Hematopoietic multipotent progenitor cell (in vitro differentiated cells): ENCODE data around the gene TENT4A. TPM values are rescaled to one million over a fixed set of nuclear protein-coding genes. Genes with fewer than 3 reads are reported as not detected.

Experiments used
- DNase-seq, 3 donors: peaks; one replicate each; pipeline ENCODE4 v3.0.0-alpha.2; 2011 to 2015; ENCODE audit warnings: low read depth in 2 of 3, low spot score in 2 of 3
- total RNA-seq: library from RNA; depleted of rRNA; stranded (reverse); fragments of >200 nt; gene quantifications from one replicate; pipeline ENCODE4 v1.2.3, GENCODE V29; 2012

Gene TENT4A
- total RNA-seq, 1 donor: 14.5 TPM

DNA sequence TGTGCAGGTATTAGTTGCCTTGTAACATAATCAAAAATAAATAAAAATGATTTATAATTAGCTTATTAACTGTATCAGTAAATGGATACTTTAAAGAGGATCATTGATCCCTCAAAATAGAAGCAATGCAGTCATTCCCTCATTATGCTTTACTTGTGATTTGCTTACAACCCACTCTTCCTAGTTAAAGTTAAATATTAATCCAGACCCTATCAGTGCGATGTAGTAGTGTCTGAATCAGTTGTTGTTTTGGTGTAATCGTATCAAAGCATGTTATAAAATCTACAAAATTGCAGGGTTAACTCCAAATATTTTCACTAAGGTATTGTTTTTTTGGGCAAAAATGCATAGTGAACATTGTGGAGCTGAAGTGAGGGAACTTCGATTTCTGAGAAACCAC lies 17.6 kb downstream of the TENT4A start:
- DNase-seq: no peak

DNA sequence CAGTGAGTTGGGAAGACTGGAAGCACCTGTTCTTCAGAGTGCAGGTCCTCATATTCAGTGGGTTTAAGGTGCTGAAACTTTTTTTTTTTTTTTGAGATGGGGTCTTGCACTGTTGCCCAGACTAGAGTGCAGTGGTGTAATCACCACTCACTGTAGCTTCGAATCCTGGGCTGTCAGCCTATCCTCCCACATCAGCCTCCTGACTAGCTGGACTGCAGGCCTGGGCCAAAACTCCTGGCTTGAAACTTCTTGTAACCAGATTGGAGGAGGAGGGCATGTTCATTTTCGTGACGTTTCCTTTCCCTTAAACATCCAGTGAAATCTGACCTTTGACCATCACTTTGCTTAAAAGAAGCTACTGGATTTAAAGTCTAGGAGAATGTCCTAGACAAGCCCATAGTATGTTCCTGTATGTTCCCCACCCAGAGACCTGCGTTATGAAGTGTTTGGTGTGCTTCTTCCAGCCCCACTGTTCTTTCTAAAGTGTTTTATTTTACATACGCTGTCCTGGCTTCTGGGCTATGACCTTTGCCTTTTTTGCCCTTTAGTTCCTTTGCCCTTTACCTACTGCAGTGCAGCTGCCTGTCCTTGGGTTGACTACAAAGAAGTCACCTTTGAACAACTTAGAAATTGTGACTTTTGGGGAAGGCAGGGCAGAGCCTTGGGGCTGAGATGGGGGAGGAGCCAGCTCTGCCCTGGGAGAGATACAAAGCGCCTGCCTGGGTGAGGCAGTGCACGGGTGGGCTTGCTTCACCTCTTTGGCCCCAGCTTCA lies 18.4 kb downstream of the TENT4A start:
- DNase-seq: no peak

DNA sequence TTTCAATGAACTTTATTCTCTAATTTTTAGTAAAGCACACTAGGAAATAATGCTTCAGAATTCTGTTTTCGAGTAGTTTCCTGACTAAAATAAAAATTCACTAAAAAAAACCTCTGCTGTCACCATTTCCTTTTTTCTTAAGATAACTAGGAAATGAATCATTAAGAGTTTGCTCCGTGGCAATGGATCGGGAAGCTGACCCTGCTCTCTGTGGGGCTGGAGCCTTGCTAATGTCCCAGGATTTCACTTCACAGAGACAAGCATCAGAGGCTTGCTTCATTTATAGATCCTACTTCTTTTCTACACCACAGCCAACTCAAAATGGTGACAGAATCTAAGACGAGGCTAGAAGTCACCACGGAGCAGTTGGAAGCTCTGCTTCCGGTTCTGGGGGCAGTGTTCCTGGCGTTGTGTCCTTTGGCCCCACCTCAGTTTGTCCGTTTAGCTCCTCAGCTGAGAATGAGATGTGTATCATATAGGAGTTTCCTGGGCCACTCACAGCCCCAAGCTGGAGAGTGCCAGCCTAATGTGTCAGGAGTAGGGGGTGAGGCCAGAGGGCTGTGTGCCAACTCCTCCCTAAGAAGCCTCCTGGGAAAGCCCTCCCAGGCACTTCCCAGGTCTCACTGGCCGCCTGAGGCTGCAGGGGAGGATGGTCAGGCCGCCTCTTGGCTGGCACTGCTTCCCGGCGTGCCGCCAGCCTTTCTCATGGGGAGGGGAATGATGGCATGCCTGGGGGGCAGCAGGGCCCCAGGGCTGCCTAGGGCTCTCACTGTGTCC lies 19.6 kb downstream of the TENT4A start:
- DNase-seq: no peak

DNA sequence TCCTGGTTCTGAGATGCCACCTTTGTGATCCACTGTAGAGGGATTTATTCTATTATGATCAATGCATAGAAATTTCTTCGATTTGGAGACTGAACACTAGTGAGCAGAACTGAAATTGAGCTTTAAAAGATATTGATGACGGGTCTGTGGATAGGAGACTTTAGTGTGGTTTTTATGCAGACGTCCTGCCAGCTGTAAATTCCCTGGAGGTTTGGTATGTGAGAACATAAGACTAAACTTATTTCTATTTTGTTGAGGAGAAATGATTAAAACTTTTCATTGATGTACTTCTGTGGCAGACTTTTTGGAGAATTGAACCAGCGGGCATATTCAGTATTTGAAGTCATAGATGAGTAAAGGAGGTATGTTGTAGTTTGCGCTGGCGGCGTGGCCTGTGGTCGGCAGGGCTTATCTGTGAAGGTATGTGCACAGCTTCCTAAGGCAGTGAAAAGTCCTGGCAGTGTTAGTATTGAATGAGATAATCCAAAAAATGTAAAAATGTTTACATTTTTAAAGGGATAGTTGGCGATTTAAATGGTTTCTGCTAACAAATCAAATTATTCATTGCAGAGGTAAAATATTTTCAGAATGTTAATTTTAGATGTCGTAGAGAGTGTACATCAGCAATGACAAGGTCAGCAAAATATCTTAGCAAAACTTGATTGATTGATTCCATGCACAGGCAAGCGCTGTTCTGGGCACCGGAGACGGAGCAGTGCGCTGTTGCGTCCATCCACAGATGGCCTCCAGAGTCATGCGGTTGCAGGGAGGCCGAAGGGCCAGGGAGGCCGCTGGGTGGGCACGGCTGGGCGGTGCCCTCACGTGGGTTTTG lies 20.4 kb downstream of the TENT4A start:
- no peak for DNase-seq

DNA sequence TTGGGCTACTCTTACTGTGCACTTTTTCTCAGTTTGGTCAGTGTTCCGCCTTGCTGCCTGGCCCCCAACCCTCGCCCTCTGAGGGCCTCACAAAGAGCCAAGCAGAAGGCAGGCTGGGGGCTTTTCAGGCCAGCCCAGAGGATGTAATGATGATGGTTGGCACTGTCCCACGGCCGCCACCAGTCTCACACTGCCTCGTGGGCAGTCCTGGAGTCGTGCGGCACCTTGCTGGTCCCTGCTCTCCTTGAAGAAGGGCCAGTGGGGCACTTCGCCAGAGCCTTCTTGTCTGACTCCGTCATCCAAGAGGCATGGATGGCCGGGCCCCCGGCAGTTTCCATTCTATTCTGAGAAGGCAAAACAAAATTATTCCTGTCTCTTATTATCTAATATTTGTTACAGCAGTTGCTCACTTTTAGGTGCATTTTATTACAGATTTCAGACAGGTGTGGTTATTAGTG lies 21.0 kb downstream of the TENT4A start:
- no peak for DNase-seq

DNA sequence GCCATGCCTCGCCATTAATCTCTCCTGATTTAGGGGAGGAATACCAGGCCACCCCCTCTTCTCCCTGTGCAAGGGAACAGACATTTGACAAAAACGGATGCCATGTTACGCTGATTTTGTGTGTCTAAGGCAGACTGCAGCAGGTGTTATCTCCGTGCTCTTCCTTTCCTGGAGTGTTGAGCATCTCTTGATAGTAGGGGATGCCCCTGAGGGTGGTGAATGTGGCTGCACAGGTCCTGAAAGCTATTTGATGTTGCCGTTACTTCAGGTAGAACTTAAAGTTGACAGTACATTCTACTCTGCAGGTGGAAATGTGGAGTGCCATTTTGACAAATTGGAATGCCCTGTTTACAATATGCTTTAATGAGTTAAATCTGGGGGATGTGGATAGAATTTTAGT lies 21.5 kb downstream of the TENT4A start:
- no peak for DNase-seq

DNA sequence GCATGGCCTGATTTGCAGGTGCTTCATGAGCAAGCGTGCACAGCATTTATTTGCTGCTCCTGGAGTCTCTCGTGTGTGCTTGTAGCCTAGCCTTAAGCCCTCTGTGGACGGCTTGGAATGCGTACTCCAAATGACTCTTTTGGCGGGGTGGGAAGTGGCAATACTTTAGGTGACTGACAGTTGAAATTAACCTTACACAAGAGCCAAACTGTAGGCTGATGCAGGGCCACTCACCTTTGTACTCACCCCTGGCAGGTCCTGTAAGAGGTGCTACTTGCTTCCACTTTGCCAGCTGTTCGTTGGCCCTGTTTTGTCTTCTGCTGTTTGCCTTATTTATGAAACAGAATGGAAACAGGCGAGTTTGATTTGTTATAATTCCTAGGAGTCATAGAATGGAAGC lies 22.9 kb downstream of the TENT4A start:
- no peak for DNase-seq

DNA sequence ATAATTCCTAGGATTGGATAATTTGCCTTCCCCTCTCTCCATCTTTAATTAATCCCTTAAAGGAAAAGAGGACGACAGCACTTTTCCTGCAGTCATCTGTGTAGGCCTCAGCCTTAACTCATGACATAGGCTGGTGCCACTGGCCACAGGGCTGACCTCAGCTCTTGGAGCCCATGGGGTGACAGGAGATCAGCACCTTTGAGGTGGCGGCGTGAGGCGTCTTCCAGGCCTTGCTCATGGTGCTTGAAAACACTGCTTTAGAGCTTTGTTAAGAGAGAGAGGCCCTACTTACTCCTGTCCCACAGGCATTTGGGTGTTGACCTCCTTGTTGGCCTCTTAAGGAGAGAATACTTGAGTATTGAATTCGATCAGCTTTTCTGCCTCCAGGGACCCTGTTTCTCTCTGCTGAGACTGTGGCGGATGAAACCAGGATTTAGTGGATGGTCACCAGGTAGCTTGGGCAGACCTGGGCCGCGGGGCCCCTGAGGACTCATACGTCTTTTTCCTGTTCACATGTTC lies 23.4 kb downstream of the TENT4A start:
- no peak for DNase-seq

DNA sequence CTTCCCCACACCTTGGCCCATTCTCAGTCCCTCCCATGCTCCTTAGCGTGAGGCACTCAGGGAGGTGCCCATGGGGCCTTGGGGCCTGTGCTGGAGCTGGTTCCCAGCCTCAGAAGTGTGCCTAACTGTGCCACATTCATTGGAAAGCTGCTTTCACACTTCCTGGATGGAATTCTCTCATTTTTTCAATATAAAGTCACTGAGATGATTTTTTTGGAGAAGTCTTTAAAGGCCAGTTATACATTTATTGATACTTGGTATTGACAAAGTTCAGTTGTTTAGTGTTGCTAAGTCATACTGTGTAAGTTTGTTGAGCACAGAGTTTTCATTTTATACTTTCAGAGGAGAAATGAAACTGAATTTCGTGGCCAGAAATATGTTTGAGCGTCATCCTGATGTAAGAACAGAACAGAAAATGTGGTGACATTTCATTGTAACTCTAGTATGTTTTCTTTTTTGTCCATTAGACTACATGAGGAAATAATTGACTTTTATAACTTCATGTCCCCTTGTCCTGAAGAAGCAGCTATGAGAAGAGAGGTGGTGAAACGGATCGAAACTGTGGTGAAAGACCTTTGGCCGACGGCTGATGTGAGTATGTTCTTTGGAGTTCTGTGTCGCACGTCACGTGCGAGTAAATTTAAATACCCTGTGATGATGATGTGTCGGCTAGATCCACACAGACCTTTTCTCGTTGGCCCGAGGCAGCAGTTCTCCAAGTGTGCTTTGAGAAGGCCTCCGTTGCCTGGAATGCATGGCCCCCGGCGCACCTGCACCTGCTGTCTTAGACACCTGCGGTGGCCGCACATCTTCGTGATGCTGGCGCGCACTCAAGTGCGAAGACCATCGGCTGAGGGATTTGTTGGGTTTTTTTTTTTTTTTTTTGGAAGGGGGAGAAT lies 24.1 kb downstream of the TENT4A start:
- DNase-seq: no peak

DNA sequence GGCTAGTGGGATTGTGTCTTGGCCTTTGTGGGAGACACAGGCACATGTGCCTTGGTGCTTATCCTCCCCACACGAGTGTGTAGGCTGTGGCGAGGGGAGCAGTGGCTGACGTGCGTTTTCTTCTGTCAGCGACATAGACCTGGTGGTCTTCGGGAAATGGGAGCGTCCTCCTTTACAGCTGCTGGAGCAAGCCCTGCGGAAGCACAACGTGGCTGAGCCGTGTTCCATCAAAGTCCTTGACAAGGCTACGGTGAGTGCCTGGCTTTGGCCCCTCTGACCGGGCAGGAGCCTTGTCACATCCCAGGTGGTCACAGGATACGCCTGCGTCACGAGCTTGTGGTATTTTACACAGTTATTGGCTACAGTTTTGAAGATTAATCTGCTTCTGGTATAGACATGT lies 26.4 kb downstream of the TENT4A start:
- DNase-seq: no peak

DNA sequence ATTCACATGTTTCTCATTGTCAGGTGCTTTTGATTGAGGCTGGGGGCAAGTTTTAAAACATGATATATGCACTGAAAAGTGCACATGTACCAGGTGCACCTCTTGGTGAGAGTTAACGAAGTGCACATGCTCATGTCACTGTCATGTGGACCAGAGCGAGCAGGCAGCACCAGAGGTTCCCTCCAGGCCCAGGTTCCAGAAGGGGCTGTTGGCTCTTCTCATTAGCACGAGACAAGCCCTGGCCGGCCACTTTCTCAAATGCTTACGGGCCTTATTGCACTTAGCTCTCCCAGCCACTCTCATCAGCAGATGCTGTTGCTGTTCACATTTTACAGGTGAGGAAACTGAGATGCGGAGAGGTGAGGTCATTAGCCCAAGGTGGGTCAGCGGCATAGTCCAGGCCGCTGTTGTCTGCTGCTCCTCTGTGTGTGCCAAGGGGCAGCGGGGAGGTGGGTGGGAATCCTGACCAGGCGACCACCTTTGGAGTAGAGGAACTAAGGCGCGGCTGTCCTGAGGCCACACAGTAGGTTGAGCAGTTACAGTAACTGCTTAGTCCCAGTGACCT lies 27.4 kb downstream of the TENT4A start:
- DNase-seq: no peak

DNA sequence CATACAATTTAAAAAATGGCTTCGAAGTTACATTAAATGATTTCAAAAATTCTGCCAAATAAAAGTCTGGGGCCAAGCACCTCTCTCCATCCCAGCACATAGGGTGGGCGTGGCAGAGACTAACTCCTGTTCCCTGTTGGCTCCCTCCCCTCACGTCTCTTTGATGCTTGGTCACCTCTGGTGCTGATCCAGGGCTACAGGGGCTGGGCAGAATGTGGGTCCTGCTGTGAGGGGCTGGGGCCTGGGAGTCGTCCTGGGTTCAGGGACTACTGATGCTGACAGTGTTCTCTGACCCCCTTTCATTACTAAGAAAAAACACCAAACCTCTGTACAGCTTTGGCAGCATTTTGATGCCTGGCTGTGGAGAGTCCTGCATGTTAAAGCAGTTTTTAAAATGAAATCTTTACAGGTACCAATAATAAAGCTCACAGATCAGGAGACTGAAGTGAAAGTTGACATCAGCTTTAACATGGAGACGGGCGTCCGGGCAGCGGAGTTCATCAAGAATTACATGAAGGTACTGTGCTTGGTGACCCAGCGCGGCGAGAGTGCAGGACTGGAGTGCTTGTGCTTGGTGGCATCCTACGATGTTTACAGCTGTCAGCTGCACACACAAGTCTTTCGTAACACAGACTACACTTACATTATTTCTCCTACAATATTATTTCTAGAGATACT lies 29.0 kb downstream of the TENT4A start:
- no peak for DNase-seq

DNA sequence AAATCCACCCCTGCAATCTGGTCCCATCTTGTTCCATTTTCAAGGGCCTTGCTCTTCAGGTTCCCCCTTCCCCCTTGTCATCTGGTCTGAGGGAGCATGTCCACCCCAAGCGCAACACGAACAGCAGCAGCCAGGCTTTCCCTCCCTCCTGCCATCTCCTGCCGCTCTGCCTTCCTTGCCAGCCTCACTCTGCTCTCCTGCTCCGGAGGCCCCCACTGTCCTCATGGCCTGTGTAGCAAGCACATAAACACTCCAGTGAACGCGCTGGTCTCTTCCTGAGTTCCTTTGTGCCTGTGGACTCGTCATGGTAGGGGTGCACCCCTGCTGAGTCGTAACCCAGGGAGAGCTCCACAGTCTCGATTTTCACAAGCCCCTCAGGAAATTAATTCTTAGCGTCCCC lies 29.9 kb downstream of the TENT4A start:
- no peak for DNase-seq

DNA sequence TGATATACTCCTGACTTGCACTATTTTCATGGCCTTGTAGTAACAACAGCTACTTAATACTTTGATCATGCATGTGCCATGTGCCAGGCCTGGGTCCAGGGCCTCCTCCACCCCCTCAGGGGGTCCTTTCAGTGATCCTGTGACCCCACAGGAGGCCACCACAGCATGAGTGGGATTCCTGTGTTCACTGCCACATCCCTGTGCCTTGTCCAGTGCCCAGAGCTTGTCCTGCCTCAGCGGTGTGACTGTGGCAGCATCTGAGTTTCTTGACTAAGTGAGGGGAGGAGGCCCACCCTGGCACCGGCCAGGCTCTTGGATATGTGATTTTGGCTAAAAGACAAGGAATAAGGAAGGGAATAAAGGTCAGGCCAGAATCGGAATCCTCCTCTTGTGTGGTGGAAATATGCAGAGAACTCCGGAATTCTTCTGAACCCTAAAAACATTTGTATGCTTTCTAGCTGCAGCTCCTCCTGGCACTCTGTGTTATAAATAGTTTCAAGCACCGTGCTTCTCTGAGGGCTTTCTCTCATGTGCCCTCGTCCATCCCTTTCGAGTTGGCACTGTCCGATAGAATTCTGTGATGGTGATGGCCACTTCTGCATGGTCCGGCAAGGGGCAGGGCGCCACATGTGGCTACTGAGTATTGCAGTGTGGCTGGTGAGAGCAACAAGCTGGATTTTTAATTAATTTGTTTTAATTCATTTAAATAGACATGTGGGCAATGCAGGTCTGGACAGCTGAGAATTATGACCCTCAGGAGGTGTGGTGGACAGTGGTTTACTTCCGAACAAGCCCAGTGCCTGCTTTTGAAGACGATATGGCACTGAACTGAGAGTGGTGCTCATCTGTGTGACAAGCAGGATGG lies 31.8 kb downstream of the TENT4A start:
- no peak for DNase-seq

DNA sequence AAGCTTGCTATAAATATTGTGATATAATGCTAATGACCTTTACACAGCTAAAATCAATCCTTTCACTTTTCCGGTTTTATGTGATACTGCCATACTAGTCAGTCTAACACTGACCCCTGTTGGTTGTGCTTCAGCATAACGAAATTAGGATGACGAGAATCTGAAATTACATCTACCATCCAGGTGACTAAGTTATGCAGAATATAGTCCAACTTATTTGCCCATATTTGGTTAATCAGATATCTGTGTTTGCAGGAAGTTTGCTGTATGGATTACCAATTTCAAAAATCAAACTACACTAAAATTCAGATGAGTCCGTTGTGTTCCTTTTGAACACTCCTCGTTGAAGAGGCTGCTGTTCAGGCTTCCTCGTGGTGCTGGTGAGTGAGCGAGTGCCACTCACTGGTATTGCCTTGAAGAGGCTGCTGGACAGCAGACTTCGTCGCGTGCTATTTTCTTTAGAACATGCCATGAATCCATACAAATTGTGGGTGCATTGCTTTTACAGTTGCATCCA lies 32.5 kb downstream of the TENT4A start:
- DNase-seq: peak; percentile 22 to 73 (median 53)

DNA sequence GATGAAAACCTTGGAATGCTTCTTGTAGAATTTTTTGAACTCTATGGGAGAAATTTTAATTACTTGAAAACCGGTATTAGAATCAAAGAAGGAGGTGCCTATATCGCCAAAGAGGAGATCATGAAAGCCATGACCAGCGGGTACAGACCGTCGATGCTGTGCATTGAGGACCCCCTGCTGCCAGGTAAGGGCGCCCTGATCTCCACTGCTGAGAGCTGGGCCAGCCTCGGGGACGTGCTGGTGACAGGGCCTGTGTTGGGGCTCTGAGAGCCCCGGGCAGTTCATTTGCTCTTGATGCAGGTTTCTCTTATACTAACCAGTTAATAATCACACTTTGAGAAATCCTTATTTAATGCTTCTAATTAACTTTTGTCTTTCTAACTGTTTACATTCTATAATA lies 33.0 kb downstream of the TENT4A start:
- DNase-seq: no peak

DNA sequence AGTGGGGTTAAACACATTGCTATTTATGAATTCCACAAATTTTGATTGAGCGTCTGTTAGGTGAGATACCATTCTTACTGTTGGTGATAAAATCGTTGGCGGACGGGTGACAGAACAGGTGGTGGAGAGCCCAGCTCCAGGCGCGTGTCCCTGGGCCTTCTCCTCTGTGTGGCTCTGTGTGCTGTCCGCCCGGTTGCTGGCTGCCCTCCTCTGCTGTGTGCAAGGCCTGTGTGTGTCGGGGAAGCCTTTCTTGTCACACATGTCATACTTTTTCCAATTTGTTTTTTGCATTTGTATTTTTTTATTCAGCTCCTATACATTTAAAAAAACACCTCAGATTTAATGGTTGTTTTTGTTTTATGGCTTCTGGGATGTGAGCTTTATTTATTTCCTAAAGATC lies 33.9 kb downstream of the TENT4A start:
- DNase-seq: no peak

DNA sequence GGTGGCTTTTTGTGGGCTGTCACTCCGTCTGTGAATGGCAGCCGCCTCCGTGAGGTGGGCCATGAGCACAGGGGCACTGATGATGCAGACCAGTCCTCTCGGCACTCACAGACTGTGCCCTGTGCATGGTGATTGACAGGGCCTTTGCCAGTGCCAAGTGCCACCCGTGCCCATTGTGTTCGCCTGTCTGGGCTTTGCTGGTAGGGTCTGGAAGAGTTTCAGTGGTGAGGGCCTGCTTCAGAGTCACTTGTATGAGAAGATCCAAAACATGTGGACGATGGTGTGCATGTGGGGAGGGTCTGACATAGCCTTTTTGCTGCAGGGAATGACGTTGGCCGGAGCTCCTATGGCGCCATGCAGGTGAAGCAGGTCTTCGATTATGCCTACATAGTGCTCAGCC lies 34.9 kb downstream of the TENT4A start:
- DNase-seq: no peak
